GM21825 (cell line): ENCODE measurements around the gene CAPN1.
A peak's percentile ranks its signal among the peaks of the same experiment; 100 is the strongest.
"Not testable (repeated sequence)": the region's sequence is repeated elsewhere in the genome, so short reads cannot be mapped to it uniquely, and the experiment has no call there.

ENCODE experiments used
- ATAC-seq: cut with Tn5 transposase; IDR thresholded peaks from one replicate; pipeline ENCODE4 v1.9.1; 2021; ENCODE audit warnings: mild to moderate bottlenecking, moderate library complexity; ENCODE audit not compliant: unreplicated experiment

CAPN1 gene

DNA sequence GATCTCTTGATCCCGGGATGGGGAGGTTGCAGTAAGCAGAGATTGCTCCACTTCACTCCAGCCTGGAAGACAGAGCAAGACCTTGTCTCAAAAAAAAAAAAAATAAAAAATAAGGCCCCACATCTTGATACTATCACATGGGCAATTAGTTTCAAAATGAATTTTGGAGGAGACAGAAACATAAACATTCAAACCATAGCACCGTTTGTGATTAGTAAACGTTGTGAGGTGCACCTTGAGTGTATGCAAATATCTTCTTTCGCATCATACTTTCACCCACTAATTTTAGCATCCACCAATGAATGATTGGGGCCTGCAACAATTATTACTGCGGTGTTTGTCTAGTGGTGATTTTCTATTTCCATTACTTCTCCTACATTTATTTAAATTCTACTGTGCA is 22.7 kb upstream of the CAPN1 start:
- ATAC-seq = no peak

DNA sequence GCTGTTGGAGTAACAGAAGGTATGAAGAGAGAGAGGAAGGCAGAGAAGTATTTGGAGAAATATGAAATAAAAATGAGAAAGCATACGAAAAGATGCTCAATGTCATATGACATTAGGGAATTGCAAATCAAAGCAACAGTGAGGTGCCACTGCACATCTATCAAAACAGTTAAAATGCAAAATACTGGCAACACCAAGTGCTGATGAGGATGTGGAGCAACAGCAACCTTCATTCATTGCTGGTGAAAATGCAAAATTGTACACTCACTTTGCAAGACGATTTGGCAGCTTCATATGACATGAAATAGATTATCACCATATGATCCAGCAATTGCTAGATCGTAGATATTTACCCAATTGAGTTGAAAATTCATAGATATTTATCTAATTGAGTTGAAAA is 21.1 kb upstream of the CAPN1 start:
- no peak for ATAC-seq

DNA sequence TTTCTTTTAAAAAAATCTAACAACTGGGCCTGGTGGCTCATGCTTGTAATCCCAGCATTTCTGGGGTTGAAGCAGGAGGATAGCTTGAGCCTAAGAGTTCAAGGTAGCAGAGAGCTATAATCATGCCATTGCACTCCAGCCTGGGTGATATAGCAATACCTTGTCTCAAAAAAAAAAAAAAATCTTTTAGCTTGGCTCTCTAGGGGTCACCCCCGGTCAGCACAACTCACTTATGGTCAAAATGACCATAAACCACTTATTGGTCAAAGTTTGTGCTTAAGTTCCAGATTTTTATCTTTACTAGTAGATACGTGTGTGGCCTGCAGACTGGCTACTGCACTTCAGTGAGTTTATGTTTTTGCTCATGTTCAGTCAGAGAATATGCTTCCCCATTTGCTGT is 18.0 kb upstream of the CAPN1 start:
- no peak for ATAC-seq

DNA sequence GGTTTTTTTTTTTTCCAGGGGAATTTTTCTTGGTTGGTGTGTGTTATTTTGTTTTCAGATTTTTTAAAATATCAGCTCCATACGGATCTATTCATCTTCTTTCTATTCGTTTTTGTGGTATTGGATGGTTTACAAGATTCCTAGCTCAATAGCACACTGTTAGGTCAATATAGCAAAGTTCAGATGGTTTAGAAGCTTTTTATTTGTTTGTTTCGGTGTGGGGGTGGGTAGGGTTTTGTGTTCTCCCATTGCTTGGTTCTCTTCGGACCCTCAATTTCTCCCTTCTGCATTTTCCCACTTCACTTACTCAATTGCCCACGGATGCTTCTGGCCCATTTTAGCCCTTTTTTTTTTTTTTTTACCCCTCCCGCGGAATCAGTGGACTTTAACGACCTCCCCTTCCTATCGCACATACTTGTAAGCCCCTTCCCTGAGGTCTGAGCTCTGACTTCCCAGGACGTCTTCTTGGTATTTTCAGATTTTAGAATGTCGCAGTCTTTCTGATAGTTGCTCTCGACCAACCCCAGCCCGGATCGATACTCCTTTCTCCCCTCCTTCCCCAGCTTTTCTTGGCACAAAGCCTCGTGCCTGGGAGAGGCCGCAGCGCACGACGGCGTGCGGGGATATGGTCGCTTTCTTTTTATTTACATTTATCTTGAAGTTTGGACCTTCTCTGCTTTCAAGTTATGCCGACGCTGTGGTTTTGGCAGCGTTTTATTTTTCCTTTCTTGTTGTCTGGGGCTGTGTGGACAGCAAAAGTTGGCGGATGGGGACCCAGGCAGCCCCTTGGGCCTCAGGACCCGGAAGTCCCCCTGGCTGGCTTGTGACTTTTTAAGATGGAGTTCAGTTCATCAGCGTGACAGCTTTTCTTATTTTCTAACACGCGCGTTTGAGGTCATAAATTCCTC is 16.1 kb upstream of the CAPN1 start:
- no peak for ATAC-seq

DNA sequence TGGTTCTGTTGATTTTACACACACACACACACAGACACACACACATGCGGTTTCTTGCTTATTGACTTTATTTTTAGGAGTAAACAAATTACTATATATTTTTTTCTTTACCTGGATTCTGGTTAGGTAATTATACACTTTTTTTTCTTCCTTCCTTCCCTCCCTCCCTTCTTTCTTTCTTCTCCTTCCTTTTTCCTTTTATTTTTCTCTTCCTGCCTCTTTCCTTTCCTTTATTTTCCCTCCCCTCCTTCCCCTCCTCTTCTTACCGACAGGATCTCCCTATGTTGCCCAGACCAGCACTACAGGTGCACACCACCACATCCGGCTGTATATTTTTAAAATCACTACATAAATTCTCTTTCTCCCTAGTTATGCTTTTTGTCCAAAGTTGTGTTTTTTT is 14.8 kb upstream of the CAPN1 start:
- ATAC-seq = no peak

DNA sequence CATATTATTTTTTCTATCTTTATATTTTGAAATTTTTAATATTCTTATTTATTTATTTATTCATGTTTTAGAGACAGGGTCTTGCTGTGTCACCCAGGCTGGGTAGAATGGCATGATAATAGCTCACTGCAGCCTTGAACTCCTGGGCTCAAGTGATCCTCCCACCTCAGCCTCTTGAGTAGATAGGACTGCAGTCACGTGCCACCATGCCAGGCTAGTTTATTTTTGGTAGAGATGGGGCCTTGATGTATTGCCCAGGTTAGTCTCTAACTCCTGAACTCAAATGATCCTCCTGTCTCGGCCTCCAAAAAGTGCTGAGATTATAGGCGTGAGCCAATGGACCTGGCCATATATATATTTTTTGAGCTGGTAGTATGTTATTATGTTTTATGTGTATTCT is 14.1 kb upstream of the CAPN1 start:
- ATAC-seq = no peak

DNA sequence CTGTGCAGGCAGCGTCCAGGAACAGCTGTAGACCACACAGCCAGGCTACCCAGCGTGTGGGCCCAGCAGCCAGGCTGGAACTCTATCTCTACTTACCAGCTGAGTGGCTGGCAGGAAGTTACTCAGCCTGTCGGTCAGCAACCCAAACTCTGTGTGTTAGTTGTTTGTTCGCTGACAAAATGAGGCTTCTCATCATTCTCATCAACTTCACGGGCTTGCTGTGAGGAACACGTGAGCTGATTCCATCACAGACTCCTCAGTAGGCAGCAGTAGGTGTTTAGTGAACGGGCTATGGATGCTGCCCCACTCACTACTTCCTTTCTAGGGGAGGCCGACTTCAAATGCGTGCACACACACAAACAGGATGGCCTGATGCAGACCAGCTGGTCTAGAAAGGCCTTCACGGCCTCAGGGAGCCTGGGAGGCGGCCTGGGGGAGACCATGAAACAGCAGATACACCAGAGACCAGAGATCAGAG is 12.5 kb upstream of the CAPN1 start:
- ATAC-seq = no peak

DNA sequence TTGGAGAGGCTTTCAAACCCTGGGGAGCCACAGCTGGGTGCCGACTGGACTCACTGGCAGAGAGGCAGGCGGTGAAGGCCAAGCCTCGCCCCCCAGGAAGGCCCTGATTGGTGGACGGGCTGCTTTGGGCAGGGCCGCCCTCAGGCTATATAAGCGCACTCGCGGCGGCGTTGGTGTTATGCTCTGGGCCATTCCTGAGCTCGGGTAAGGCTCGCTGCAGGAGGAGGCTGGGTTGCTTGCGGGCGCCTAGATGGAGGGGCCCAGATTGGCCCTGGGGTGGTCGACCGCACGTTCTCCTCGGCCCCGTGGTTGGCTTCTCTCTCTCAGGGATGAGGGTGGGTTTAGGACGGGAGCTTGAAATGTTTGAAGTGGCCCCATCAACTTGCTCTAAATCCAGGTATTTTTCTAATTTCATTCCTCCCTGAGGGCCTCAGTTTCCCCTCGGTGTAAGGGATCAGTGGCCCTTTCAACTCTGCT is 11.6 kb upstream of the CAPN1 start, which contains the start of gene SPDYC:
SPDYC (plus strand) TSS at position 176 of the 477 bp plus-strand sequence. CDS start 1,125 bp downstream, outside the sequence.
- ATAC-seq = no peak

DNA sequence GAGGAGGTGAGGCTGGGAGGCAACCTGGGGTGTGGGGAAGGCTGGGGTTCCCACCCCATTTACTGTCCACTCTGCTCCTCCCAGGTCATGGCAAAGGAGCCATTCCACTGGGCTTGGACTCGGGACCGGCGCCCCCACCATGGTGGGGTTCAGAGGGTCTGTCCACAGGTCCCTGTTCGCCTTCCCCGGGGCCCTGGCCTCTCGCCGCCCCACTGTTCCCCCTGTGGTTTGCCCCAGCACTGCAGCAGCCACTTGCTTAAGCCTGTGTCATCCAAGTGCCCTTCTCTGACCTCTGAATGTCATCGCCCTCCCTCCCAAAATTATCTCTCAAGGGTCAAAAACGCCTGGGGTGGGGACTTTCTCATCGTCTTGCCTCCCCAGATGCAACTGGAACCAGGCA is 9.1 kb upstream of the CAPN1 start:
- ATAC-seq = no peak

DNA sequence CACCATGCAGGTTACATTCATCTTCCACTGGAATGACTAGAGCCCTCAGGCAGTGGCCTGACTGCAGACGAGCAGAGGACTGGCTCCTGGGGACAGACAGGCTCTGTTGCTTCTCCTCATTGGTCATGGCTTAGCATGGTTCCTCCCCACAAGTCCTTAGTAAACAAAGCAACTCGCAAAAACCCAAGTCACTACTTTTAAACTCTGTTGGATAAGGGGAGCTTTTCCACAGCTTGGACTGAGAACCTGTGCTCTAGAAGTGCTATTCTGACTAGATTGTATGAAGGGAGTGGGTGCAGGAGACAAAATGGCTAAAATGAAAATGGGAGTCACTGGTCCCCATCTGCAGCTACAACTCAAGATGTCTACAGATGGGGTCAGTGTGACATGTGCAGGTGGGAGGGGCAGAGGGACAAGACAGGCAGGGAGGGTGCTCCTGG is 7.1 kb upstream of the CAPN1 start:
- ATAC-seq = not testable (repeated sequence)

DNA sequence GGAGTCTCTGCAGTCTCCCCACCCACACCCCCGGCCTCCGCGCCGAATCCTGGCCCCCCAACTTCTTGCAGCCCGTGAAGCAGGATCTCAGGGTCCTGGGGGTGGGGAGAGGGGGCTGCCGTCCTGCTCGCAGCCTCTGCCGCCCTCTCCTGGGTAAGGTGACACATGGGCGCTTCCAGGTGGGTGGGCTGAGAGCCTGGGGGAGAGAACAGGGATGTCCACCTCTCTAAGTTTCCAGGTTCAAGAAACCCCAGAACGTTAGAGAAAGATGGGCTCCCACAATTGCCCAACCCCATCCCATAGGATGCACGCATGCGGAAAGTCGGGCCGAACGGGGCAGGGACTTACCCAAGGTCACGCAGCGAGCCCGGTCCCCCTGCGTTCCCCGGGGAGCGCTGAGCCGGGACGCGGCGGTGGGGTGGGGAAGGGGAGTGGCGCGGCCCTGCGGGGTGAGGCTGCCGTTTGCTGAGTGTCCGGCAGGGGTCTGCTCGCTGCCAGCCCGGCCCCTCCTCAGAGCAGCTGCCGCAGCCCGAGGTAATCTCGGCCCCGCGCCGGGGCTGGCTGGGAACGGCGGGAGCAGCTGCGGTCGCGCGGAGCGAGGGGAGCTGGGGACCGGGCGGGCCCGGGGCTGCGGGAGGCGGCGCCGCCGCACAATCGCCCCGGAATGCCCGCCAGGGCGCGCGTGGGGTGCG is 705 bp upstream of the CAPN1 start:
- ATAC-seq = peak; percentile 50

DNA sequence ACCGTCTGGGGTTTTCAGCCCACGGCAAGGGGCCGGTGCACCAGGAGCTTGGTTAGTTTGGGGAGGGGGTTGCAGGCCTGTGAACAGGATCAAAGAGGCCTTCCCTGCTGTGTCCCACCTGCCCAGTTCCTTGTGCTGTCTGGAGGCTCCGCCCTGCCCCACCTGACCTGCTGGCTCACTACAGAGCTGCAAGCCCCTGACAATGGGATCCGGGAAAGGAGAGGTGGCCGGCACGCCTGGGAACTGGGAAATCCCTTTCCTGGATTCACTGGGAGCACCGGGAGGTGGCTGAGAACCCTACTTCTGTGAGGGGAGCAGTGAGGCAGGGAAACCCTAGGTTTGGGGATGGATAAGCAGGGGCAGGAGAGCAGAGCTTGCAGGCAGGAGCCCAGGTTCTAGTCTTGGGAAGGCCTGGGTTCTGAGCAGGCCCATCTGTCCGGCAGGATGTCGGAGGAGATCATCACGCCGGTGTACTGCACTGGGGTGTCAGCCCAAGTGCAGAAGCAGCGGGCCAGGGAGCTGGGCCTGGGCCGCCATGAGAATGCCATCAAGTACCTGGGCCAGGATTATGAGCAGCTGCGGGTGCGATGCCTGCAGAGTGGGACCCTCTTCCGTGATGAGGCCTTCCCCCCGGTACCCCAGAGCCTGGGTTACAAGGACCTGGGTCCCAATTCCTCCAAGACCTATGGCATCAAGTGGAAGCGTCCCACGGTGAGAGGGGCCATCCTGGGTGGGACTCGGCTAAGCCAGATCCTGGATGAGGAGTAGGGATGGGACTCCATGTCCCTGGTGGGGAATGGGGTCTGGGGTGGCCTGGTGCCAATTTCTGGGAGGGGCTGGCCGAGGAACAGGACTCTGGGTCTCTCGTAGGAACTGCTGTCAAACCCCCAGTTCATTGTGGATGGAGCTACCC is 786 bp downstream of the CAPN1 start:
- ATAC-seq = no peak

DNA sequence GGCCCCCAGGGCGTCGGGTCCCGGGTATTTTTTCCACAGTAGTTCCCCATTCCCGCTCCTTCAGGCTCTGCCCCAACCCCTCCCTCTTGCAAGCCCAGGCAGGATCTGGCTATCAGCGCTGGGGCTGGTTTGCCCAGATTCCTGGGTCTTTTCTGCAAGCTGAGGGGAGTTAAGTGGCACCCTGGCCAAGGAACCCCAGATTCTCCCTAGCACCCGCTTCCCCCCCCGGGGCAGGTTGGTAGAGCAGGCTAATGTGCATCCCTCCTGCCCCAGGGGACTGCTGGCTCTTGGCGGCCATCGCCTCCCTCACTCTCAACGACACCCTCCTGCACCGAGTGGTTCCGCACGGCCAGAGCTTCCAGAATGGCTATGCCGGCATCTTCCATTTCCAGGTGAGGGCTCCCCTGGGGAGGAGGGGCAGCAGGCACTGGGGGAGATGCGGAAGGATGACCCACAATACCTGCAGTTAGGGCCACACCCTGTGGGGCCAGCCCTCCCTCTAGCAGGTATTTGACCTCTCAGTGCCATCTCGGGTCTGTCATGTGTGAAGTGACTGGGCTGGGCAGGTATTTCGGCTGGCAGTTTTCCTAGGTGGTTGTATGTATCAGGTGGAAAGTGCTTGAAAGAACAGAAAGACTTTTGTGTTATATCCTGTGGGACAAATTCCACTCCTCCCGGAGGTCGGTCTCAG is 1.6 kb downstream of the CAPN1 start:
- ATAC-seq = no peak

DNA sequence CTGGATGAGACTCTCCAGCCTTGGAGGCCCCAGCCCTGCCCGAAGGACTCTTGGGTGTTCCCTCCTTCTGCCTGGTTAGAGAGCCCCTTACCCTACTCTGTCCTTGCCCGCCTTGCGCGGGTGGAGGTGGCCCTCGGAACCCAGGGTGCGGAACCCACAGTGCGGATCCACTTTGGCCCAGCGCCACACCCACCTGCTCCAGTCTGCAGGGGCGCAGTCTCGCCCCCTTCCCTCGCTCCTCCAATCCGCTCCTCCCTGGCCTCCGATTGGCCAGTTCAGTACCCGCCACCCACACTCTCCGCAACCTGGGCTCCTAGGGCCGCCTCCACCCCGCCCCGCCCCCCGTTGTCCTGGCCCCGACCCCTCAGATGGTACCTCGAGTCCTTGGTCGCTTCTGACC is 2.4 kb downstream of the CAPN1 start:
- ATAC-seq = no peak

DNA sequence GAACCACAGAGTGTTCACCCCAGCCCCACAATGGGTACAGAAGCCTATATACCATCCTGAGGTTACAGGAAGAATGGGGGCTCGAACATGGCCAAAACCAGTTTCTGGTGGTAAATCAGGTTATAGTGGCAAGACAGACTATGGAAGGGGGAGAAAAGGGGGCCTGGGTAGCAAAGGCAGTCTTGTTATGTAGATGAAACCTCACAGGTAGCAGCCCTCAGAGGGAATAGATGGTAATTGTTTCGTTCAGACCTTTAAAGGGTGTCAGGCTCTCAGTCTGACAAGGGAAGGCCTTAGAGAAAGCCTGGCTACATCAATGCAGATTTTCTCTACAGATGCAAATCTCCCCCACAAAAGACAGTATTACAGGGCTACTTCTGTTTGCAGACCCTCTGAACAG is 3.4 kb downstream of the CAPN1 start:
- ATAC-seq = no peak

DNA sequence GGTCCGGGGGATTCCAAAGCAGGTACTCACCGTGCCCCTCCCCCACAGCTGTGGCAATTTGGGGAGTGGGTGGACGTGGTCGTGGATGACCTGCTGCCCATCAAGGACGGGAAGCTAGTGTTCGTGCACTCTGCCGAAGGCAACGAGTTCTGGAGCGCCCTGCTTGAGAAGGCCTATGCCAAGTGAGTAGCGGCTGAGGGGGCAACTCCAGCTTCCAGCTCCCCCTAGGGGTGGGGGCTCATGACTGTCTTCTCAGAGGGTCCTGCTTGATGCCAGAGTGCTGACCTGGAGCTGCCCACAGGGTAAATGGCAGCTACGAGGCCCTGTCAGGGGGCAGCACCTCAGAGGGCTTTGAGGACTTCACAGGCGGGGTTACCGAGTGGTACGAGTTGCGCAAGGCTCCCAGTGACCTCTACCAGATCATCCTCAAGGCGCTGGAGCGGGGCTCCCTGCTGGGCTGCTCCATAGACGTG is 4.2 kb downstream of the CAPN1 start:
- ATAC-seq = no peak

DNA sequence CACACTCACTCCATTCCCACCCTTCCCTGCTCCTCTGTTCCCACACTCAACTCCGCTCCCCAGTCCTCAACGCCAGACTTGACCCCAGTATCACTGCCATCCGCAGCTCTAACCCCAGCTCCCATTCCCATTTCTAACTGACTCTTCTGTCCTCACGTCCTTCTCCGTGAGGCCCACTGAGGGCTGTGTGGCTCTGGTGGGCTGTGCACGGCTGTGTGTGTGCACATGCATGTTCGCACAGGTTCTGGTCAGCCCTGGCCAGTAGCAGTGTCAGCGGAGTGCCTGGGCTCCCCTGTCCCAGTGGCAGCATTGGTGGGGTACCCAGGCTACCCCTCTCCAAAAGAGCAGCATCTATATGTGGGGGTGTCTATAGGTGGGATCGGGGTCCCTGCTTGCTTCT is 5.0 kb downstream of the CAPN1 start:
- no peak for ATAC-seq

DNA sequence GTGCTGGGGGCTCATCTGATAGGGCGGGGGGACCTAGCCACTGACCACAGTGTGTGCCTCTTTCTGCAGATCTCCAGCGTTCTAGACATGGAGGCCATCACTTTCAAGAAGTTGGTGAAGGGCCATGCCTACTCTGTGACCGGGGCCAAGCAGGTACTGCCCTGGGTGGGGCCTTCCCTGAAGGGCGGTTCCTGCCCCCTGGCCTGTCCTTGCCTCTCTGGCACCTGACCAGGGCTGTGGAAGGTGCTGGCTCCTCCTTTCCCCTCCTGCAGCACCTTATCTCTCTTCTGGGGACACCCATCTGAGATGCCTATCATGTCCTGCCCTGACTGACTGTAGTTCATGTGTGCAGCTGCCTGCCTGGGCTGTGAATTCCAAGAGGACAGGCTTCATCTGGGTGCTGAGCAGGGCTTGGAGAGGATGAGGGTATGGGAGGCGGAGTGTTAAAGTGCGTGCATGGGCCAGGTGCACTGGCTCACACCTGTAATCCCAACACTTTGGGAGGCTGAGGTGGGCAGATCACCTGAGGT is 5.5 kb downstream of the CAPN1 start:
- ATAC-seq = no peak

DNA sequence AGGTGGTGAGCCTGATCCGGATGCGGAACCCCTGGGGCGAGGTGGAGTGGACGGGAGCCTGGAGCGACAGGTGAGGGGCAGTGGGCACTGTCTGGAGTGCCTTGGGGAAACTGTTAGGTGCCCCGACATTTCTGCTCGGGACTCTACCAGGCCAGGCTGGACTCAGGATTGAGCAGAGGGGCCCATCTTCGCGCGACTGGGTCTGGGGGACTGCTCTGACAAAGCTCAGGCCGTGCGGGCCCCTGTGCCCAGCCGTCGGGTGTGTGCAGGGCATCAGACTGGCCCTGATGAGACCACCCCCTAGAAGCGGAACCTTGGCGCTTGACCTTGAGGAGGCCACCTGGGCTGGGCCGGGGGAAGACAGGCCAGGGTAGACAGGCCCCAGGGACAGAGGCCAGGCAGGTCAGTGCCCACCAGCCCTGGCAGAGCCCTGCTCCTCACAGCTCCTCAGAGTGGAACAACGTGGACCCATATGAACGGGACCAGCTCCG is 6.3 kb downstream of the CAPN1 start:
- ATAC-seq = no peak

DNA sequence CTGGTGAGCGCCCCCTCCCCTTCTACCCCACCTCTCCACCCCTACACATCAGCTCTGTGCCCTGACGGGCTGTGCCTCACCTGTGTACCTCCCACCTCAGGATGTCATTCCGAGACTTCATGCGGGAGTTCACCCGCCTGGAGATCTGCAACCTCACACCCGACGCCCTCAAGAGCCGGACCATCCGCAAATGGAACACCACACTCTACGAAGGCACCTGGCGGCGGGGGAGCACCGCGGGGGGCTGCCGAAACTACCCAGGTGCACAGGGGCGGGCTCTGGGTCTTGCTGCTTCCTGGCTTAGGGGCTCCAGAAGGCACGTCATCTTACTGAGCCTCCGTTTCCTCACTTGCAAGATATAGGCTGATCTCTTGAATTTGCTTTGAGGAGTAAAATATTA is 6.8 kb downstream of the CAPN1 start:
- ATAC-seq = no peak
